NT2/D1 (cell line): ENCODE measurements around the gene DQX1.

Source experiments
- SUZ12 ChIP-seq: IDR thresholded peaks from 2 replicates; pipeline ENCODE4 v1.6.1; 2011; ENCODE audit not compliant: insufficient read length, insufficient read depth; ENCODE audit errors: extremely low read depth
- ZNF274 ChIP-seq: IDR thresholded peaks from 2 replicates; pipeline ENCODE4 v1.6.1; 2011; ENCODE audit warnings: mild to moderate bottlenecking, low read depth, low read length

- TF ChIP-seq SUZ12 (no peak), ZNF274 (no peak)
Observed at GRCh38 chr2:74524005-74524404, 2.0 kb downstream of the DQX1 start.
